Tibial artery (tissue), 4 donors: ENCODE data around the gene TRAF2.

Source experiments
- DNase-seq, 2 donors: peaks; one replicate each; pipeline ENCODE4 v3.0.0-alpha.2; 2019
- H3K27ac ChIP-seq, 2 donors: fragments of 200-600 bp; sonication (generic) in 1 of 2; 1 replicate in 1 of 2; 2 replicates in 1 of 2; pipeline ENCODE4 v1.5.1; 2018 to 2019; ENCODE audit warnings: mild to moderate bottlenecking in 1 of 2
- H3K27me3 ChIP-seq, 2 donors: fragments of 200-600 bp; sonication (generic) in 1 of 2; one replicate each; pipeline versions ENCODE4 v1.5.1 to v1.6.0; 2016 to 2019
- H3K36me3 ChIP-seq, 3 donors: fragments of 200-600 bp; sonication (generic) in 2 of 3; one replicate each; pipeline ENCODE4 v1.5.1; 2016 to 2019; ENCODE audit warnings: mild to moderate bottlenecking in 2 of 3
- H3K4me1 ChIP-seq, 4 donors: fragments of 200-600 bp; sonication (generic) in 2 of 4; 1 replicate in 3 of 4; 2 replicates in 1 of 4; pipeline ENCODE4 v1.5.1; 2016 to 2019
- H3K4me3 ChIP-seq, 2 donors: fragments of 200-600 bp; sonication (generic) in 1 of 2; 1 replicate in 1 of 2; 2 replicates in 1 of 2; pipeline ENCODE4 v1.5.1; 2018 to 2019; ENCODE audit warnings: mild to moderate bottlenecking in 2 of 2
- H3K9me3 ChIP-seq, 3 donors: fragments of 200-600 bp; sonication (generic) in 1 of 3; one replicate each; pipeline ENCODE4 v1.5.1; 2016 to 2019
- CTCF ChIP-seq, 2 experiments: fragments of 200-600 bp in 1 of 2; fragments of 450-650 bp in 1 of 2; IDR thresholded peaks; one replicate each; pipeline ENCODE4 v1.5.1; 2017 to 2019; ENCODE audit warnings: antibody characterized with exemption in 2 of 2, mild to moderate bottlenecking in 1 of 2, moderate library complexity in 1 of 2
- intact Hi-C: fragments of 100-400 bp; cut with DNase I; formaldehyde crosslinking; loops from one replicate; pipeline ENCODE4 v1.15.0; 2023; ENCODE audit warnings: low total_unique reads

The TRAF2 gene

GRCh38 chr9:136853596-136854112, 32.7 kb upstream of the TRAF2 start:
- Histone ChIP-seq H3K4me1 (peaks cover 0 to 33% (median 14%) of the 10 kb centered on the region in 4 donors), H3K36me3 (peaks cover 0 to 17% (median 10%) of the 10 kb centered on the region in 3 donors), H3K27ac (no peak overlapping the region), H3K4me3 (no peak overlapping the region), H3K9me3 (no peaks in the 10 kb centered on the region), H3K27me3 (no peaks in the 10 kb centered on the region)
- TF ChIP-seq CTCF (IDR thresholded peaks at IDR 0.05): no peak
- intact Hi-C loops: no loop called here
- peak in 1 of 2 donors; percentile 59 for DNase-seq

- H3K27me3 ChIP-seq: no peaks in the 10 kb centered on the region
- DNase-seq: peak in 1 of 2 donors; percentile 68
- intact Hi-C loops: no loop called here
- no peaks in the 10 kb centered on the region for H3K9me3 ChIP-seq
- H3K4me3 ChIP-seq: no peak overlapping the region
- peaks cover 0 to 39% (median 20%) of the 10 kb centered on the region in 4 donors for H3K4me1 ChIP-seq
- H3K36me3 ChIP-seq: peaks cover 0 to 17% (median 10%) of the 10 kb centered on the region in 3 donors
- no peak overlapping the region for H3K27ac ChIP-seq
- no peak for TF ChIP-seq CTCF (IDR thresholded peaks at IDR 0.05)
Measured at GRCh38 chr9:136854113-136854841, 32.0 kb upstream of the TRAF2 start.

- intact Hi-C loops: no loop called here
- no peaks in the 10 kb centered on the region for H3K9me3 ChIP-seq
- DNase-seq: peak in 1 of 2 donors; percentile 63
- H3K27ac ChIP-seq: no peak overlapping the region
- peaks cover 0 to 17% (median 10%) of the 10 kb centered on the region in 3 donors for H3K36me3 ChIP-seq
- H3K4me1 ChIP-seq: peaks cover 0 to 42% (median 24%) of the 10 kb centered on the region in 4 donors
- no peak overlapping the region for H3K4me3 ChIP-seq
- no peaks in the 10 kb centered on the region for H3K27me3 ChIP-seq
- no peak for TF ChIP-seq CTCF (IDR thresholded peaks at IDR 0.05)
Measured at GRCh38 chr9:136854842-136855460, 31.4 kb upstream of the TRAF2 start.

GRCh38 chr9:136855461-136856078, 30.7 kb upstream of the TRAF2 start:
- no peak for TF ChIP-seq CTCF (IDR thresholded peaks at IDR 0.05)
- Histone ChIP-seq H3K9me3 (no peaks in the 10 kb centered on the region), H3K27me3 (no peaks in the 10 kb centered on the region), H3K4me3 (no peak overlapping the region), H3K27ac (no peak overlapping the region), H3K36me3 (peaks cover 0 to 19% (median 10%) of the 10 kb centered on the region in 3 donors), H3K4me1 (peaks cover 0 to 37% (median 20%) of the 10 kb centered on the region in 4 donors)
- intact Hi-C loops: no loop called here
- DNase-seq: peak in 1 of 2 donors; percentile 63

- Histone ChIP-seq H3K4me3 (no peak overlapping the region), H3K9me3 (no peaks in the 10 kb centered on the region), H3K27me3 (no peaks in the 10 kb centered on the region), H3K36me3 (peaks cover 0 to 19% (median 9%) of the 10 kb centered on the region in 3 donors), H3K4me1 (peaks cover 0 to 32% (median 18%) of the 10 kb centered on the region in 4 donors), H3K27ac (no peak overlapping the region)
- TF ChIP-seq CTCF (IDR thresholded peaks at IDR 0.05): no peak
- DNase-seq: peak; percentile 16 to 62
- intact Hi-C loops: no loop called here
Measured at GRCh38 chr9:136856079-136856476, 30.2 kb upstream of the TRAF2 start.
